Upper lobe of left lung (tissue), 6 donors: ENCODE measurements around the gene SHC1. TPM values are rescaled to one million over a fixed set of nuclear protein-coding genes. Genes with fewer than 3 reads are reported as not detected.

ENCODE experiments used
- ATAC-seq, 2 donors: fragments of 200-7000 bp; cut with Tn5 transposase; one replicate each; pipeline ENCODE4 v1.9.1; 2022; ENCODE audit warnings: mild to moderate bottlenecking in 2 of 2, moderate library complexity in 2 of 2; ENCODE audit not compliant: low FRiP score in 2 of 2
- DNase-seq, 2 donors: peaks; one replicate each; pipeline ENCODE4 v3.0.0-alpha.2; 2019 to 2020
- H3K27ac ChIP-seq, 4 donors: fragments of 200-600 bp; sonication (generic); one replicate each; pipeline ENCODE4 v1.5.1; 2016 to 2019
- H3K27me3 ChIP-seq, 4 donors: fragments of 200-600 bp; sonication (generic); one replicate each; pipeline ENCODE4 v1.5.1; 2017 to 2019
- H3K36me3 ChIP-seq, 4 donors: fragments of 200-600 bp; sonication (generic); one replicate each; pipeline ENCODE4 v1.5.1; 2016 to 2019
- H3K4me1 ChIP-seq, 4 donors: fragments of 200-600 bp; sonication (generic); one replicate each; pipeline ENCODE4 v1.5.1; 2018 to 2019
- H3K4me3 ChIP-seq, 4 donors: fragments of 200-600 bp; sonication (generic); one replicate each; pipeline ENCODE4 v1.5.1; 2017 to 2019; ENCODE audit warnings: mild to moderate bottlenecking in 2 of 4, moderate library complexity in 1 of 4
- H3K9me3 ChIP-seq, 4 donors: fragments of 200-600 bp; sonication (generic); one replicate each; pipeline ENCODE4 v1.5.1; 2018 to 2019
- CTCF ChIP-seq, 6 experiments: fragments of 450-650 bp in 4 of 6; fragments of 200-600 bp in 2 of 6; sonication (generic) in 2 of 6; IDR thresholded peaks; one replicate each; pipeline ENCODE4 v1.5.1; 2016 to 2019; ENCODE audit warnings: antibody characterized with exemption in 6 of 6
- EP300 ChIP-seq, 4 donors: sonication (generic); formaldehyde crosslinking; IDR thresholded peaks; one replicate each; pipeline ENCODE4 v1.5.1; 2017; ENCODE audit warnings: antibody characterized with exemption in 4 of 4, control low read depth in 2 of 4
- POLR2A ChIP-seq, 4 donors: fragments of 450-650 bp; IDR thresholded peaks; one replicate each; pipeline ENCODE4 v1.5.1; 2016 to 2017; ENCODE audit warnings: antibody characterized with exemption in 4 of 4, mild to moderate bottlenecking in 2 of 4
- POLR2AphosphoS5 ChIP-seq, 2 donors: sonication (generic); formaldehyde crosslinking; IDR thresholded peaks; one replicate each; pipeline ENCODE4 v1.5.1; 2017; ENCODE audit warnings: antibody characterized with exemption in 2 of 2
- WGBS, 2 donors: methylation state at CpG; one replicate each; pipeline ENCODE4 v1.1.5; 2017 to 2018; 5-methylcytosine and 5-hydroxymethylcytosine counted together
- total RNA-seq, 6 donors: library from RNA; depleted of rRNA in 4 of 6; stranded (reverse); fragments of >200 nt in 4 of 6; gene quantifications; one replicate each; pipeline versions ENCODE4 v1.1.0 to v1.2.1, GENCODE V29; 2016 to 2021
- donor health status: DM: no; HTN: no; CAD: no; lungs with moderate emphysema.
- donor health status: DM: no; HTN: yes; CAD: no; lungs with severe emphysema.

Gene SHC1
- total RNA-seq, 6 donors from 2014 or later, result 55.5 to 130 (median 69.1) TPM

- no peak for ATAC-seq
- WGBS, 2 donors, result 28 to 39% methylated on average over 5 of the region's 5 CpGs
- peaks cover 51 to 71% (median 65%) of the 10 kb centered on the region in 4 donors for H3K4me1 ChIP-seq
Observed at GRCh38 chr1:155004352-155005075, 34.0 kb upstream of the SHC1 start.

GRCh38 chr1:155003766-155004351 is 33.3 kb upstream of the SHC1 start:
- H3K36me3 ChIP-seq, result no peaks in the 10 kb centered on the region
- no peaks in the 10 kb centered on the region for H3K9me3 ChIP-seq
- peak overlapping the region; percentile 90 to 94 (median 94) for H3K4me3 ChIP-seq
- DNase-seq, result peak; percentile 88 to 90
- peak overlapping the region; percentile 93 to 100 (median 96) for H3K27ac ChIP-seq
- TF ChIP-seq POLR2AphosphoS5 (IDR thresholded peaks at IDR 0.05) (peak in 1 of 2 donors; percentile 8), POLR2A (IDR thresholded peaks at IDR 0.05) (no peak)
- WGBS, 2 donors, result 1 to 3% methylated on average over 9 to 14 of the region's 34 CpGs
- ATAC-seq, result peak in 1 of 2 donors; percentile 3
- H3K27me3 ChIP-seq, result no peaks in the 10 kb centered on the region
- peaks cover 58 to 71% (median 65%) of the 10 kb centered on the region in 4 donors for H3K4me1 ChIP-seq

More at GRCh38 chr1:155004352-155005075, 34.0 kb upstream of the SHC1 start:
- peak overlapping the region; percentile 93 to 100 (median 96) for H3K27ac ChIP-seq
- peak overlapping the region; percentile 90 to 94 (median 94) for H3K4me3 ChIP-seq
- no peak for DNase-seq
- H3K9me3 ChIP-seq, result no peaks in the 10 kb centered on the region
- H3K36me3 ChIP-seq, result no peaks in the 10 kb centered on the region
- no peak for TF ChIP-seq EP300 (IDR thresholded peaks at IDR 0.05)
- H3K27me3 ChIP-seq, result no peaks in the 10 kb centered on the region

- H3K9me3 ChIP-seq, result no peaks in the 10 kb centered on the region
- peaks cover 58 to 70% (median 63%) of the 10 kb centered on the region in 4 donors for H3K4me1 ChIP-seq
- ATAC-seq (no peak), DNase-seq (peak in 1 of 2 donors; percentile 88)
- H3K27ac ChIP-seq, result peak overlapping the region; percentile 93 to 100 (median 96)
- TF ChIP-seq POLR2A (IDR thresholded peaks at IDR 0.05), result no peak
- no peak for TF ChIP-seq EP300 (IDR thresholded peaks at IDR 0.05)
- TF ChIP-seq CTCF (IDR thresholded peaks at IDR 0.05), result no peak
- TF ChIP-seq POLR2AphosphoS5 (IDR thresholded peaks at IDR 0.05), result no peak
- peak overlapping the region; percentile 90 to 94 (median 94) for H3K4me3 ChIP-seq
- H3K36me3 ChIP-seq, result no peaks in the 10 kb centered on the region
- WGBS, 2 donors, result 0% methylated on average over 9 to 37 of the region's 37 CpGs
- no peaks in the 10 kb centered on the region for H3K27me3 ChIP-seq
Observed at GRCh38 chr1:155003227-155003765, 32.7 kb upstream of the SHC1 start.

- Histone ChIP-seq H3K4me3 (peak within 1 kb of the TSS; percentile 90 to 94 (median 94)), H3K27me3 (no peaks in the 10 kb centered on the region), H3K27ac (peak within 1 kb of the TSS; percentile 93 to 100 (median 96)), H3K9me3 (no peaks in the 10 kb centered on the region), H3K36me3 (no peaks in the 10 kb centered on the region), H3K4me1 (peaks cover 52 to 64% (median 56%) of the 10 kb centered on the region in 4 donors)
- 0 to 1% methylated on average over 7 to 21 of the region's 35 CpGs for WGBS, 2 donors
- ATAC-seq, result peak; percentile 11 to 22
- TF ChIP-seq CTCF (IDR thresholded peaks at IDR 0.05) (peak in 1 of 6 experiments; percentile 16), EP300 (IDR thresholded peaks at IDR 0.05) (no peak), POLR2A (IDR thresholded peaks at IDR 0.05) (peak in 1 of 4 donors; percentile 45)
- DNase-seq, result peak; percentile 66 to 91
Observed at GRCh38 chr1:155002464-155003226, 32.1 kb upstream of the SHC1 start, which contains the start of gene ZBTB7B. Gene ZBTB7B (plus strand): TSS chr1:155002802. CDS start chr1:155014661, 11,859 bp downstream.

- H3K4me1 ChIP-seq, result peaks cover 44 to 56% (median 49%) of the 10 kb centered on the region in 4 donors
- peak in 2 of 4 donors; percentile 32 to 82 for TF ChIP-seq POLR2A (IDR thresholded peaks at IDR 0.05)
- peak; percentile 20 to 43 (median 36) for TF ChIP-seq CTCF (IDR thresholded peaks at IDR 0.05)
- TF ChIP-seq POLR2AphosphoS5 (IDR thresholded peaks at IDR 0.05), result peak; percentile 86
- no peak for TF ChIP-seq EP300 (IDR thresholded peaks at IDR 0.05)
Observed at GRCh38 chr1:155001675-155002463, 31.3 kb upstream of the SHC1 start.

More at GRCh38 chr1:155001675-155002463, 31.3 kb upstream of the SHC1 start:
- ATAC-seq (peak; percentile 92 to 95), DNase-seq (peak; percentile 98 to 100)
- 0 to 1% methylated on average over 14 to 37 of the region's 38 CpGs for WGBS, 2 donors
- no peaks in the 10 kb centered on the region for H3K36me3 ChIP-seq
- H3K27me3 ChIP-seq, result no peaks in the 10 kb centered on the region
- H3K9me3 ChIP-seq, result no peaks in the 10 kb centered on the region
- H3K4me3 ChIP-seq, result peak overlapping the region; percentile 83 to 94 (median 92)
- H3K27ac ChIP-seq, result peak overlapping the region; percentile 93 to 100 (median 96)
